Astrocyte of the cerebellum (primary cell): ENCODE results near the gene FRMD4A.

Experiments used
- DNase-seq: peaks from one replicate; pipeline ENCODE4 v3.0.0-alpha.2; 2011; ENCODE audit warnings: low read depth
- H3K4me3 ChIP-seq: 2 replicates; pipeline ENCODE4 v1.5.1; 2011; ENCODE audit warnings: mild to moderate bottlenecking, low read depth, low read length, moderate library complexity
- CTCF ChIP-seq: IDR thresholded peaks from 2 replicates; pipeline ENCODE4 v1.5.1; 2012; ENCODE audit warnings: low read length, low read depth, moderate library complexity, mild to moderate bottlenecking; ENCODE audit errors: missing control alignments
- in situ Hi-C: cut with HindIII; loops from 2 replicates; pipeline ENCODE4 v1.10.0; 2017; ENCODE audit warnings: low sequenced_read_pairs

Gene FRMD4A

GRCh38 chr10:13674645-13675588 lies 655.8 kb downstream of the FRMD4A start:
- no peak for DNase-seq
- H3K4me3 ChIP-seq, result no peak overlapping the region
- in situ Hi-C loops, result loop anchor here (5.0 kb wide), 1 partner anchor 62 kb away; no protein-coding TSS in a partner anchor
- TF ChIP-seq CTCF, result no peak

GRCh38 chr10:13673156-13673555 lies 657.6 kb downstream of the FRMD4A start:
- H3K4me3 ChIP-seq, result no peak overlapping the region
- DNase-seq, result no peak
- in situ Hi-C loops, result no loop called here
- TF ChIP-seq CTCF, result no peak

- H3K4me3 ChIP-seq, result no peak overlapping the region
- no peak for DNase-seq
- no peak for TF ChIP-seq CTCF
- in situ Hi-C loops, result no loop called here
Measured at GRCh38 chr10:13672548-13672947, 658.2 kb downstream of the FRMD4A start.

GRCh38 chr10:13671904-13672303 lies 658.8 kb downstream of the FRMD4A start:
- no peak for DNase-seq
- in situ Hi-C loops, result no loop called here
- no peak overlapping the region for H3K4me3 ChIP-seq
- TF ChIP-seq CTCF, result no peak

GRCh38 chr10:13670311-13670710 lies 660.4 kb downstream of the FRMD4A start:
- TF ChIP-seq CTCF, result no peak
- H3K4me3 ChIP-seq, result no peak overlapping the region
- DNase-seq, result no peak
- in situ Hi-C loops, result no loop called here

- no peak overlapping the region for H3K4me3 ChIP-seq
- no peak for TF ChIP-seq CTCF
- in situ Hi-C loops, result no loop called here
- DNase-seq, result no peak
Measured at GRCh38 chr10:13669901-13670300, 660.8 kb downstream of the FRMD4A start.
